GM12878 (cell line): ENCODE results near the gene TEX10. TPM values are rescaled to one million over a fixed set of nuclear protein-coding genes. Genes with fewer than 3 reads are reported as not detected.

ENCODE experiments used
- ATAC-seq: fragments of 200-7000 bp; cut with Tn5 transposase; 3 replicates; pipeline ENCODE4 v1.9.1; 2020; ENCODE audit warnings: mild to moderate bottlenecking, moderate library complexity
- BruUV-seq: library from RNA; stranded (reverse); fragments of 400-500 nt; replicated peaks from 2 replicates; lab custom pipeline; 2021; lab: Mats Ljungman, UMichigan
- CTCF ChIA-PET: fragments of 300-600 bp; sonication (Branson Sonifier 250); formaldehyde crosslinking; extraction: SDS; loops from one replicate; lab custom pipeline; 2021; ENCODE audit warnings: inconsistent platforms; lab: Yijun Ruan, JAX
- POLR2A ChIA-PET: fragments of 350-600 bp; formaldehyde crosslinking; extraction: SDS; loops from one replicate; lab custom pipeline; 2021; ENCODE audit warnings: inconsistent platforms; lab: Charles Lee
- RAD21 ChIA-PET: fragments of 300-600 bp; sonication (Branson Sonifier 250); formaldehyde crosslinking; loops from one replicate; lab custom pipeline; 2023; ENCODE audit warnings: antibody characterized with exemption; ENCODE audit not compliant: unreplicated experiment; lab: Charles Lee
- SMC1A ChIA-PET: fragments of 300-600 bp; sonication (Branson Sonifier 250); formaldehyde crosslinking; loops from one replicate; lab custom pipeline; 2023; ENCODE audit not compliant: unreplicated experiment, uncharacterized antibody; lab: Charles Lee
- DNase-seq: peaks from one replicate; pipeline ENCODE4 v3.0.0-alpha.2; 2011; ENCODE audit warnings: low read depth, low spot score
- FAIRE-seq: peaks from 3 replicates; lab custom pipeline; 2011; peaks lifted over from hg19 to GRCh38; lab: Jason Lieb, UNC
- H2AFZ ChIP-seq: 2 replicates; pipeline ENCODE4 v1.6.0; 2011; ENCODE audit warnings: low read depth, low read length, control low read depth; ENCODE audit not compliant: control insufficient read depth
- H3K27ac ChIP-seq: 2 replicates; pipeline ENCODE4 v1.5.1; 2011; ENCODE audit warnings: control low read depth; ENCODE audit not compliant: control insufficient read depth, insufficient read depth
- H3K27me3 ChIP-seq, 2 experiments: replicated peaks in 1 of 2; 2 replicates each; pipeline versions ENCODE4 v1.6.0 to v1.6.1; 2011; ENCODE audit warnings: low read length in 1 of 2; ENCODE audit not compliant: control insufficient read depth in 2 of 2, insufficient read depth in 2 of 2
- H3K36me3 ChIP-seq, 2 experiments: 2 replicates each; pipeline ENCODE4 v1.5.1; 2011; ENCODE audit warnings: low read length in 1 of 2; ENCODE audit not compliant: control insufficient read depth in 2 of 2, insufficient read depth in 2 of 2
- H3K4me1 ChIP-seq: 2 replicates; pipeline ENCODE4 v1.6.1; 2011; ENCODE audit warnings: mild to moderate bottlenecking, low read length, moderate library complexity, mixed read lengths; ENCODE audit not compliant: control insufficient read depth, insufficient read depth
- H3K4me2 ChIP-seq: 2 replicates; pipeline ENCODE4 v1.6.0; 2011; ENCODE audit warnings: control low read depth; ENCODE audit not compliant: control insufficient read depth, insufficient read depth
- H3K4me3 ChIP-seq: fragments of 200-600 bp; sonication (generic); 2 replicates; pipeline ENCODE4 v1.5.1; 2016
- H3K79me2 ChIP-seq: 2 replicates; pipeline ENCODE4 v1.6.0; 2011; ENCODE audit warnings: low read length; ENCODE audit not compliant: control insufficient read depth, insufficient read depth
- H3K9ac ChIP-seq: 2 replicates; pipeline ENCODE4 v1.8.0; 2011; ENCODE audit warnings: low read length, control low read depth, mixed read lengths; ENCODE audit not compliant: control insufficient read depth, insufficient read depth
- H3K9me3 ChIP-seq: replicated peaks from 3 replicates; pipeline ENCODE4 v1.5.1; 2011; ENCODE audit warnings: mild to moderate bottlenecking, low read length; ENCODE audit not compliant: control insufficient read depth, insufficient read depth
- H4K20me1 ChIP-seq: 2 replicates; pipeline ENCODE4 v1.6.0; 2011; ENCODE audit not compliant: control insufficient read depth, insufficient read depth
- ASH2L ChIP-seq: fragments of 300-600, 200-600 bp; sonication (generic); IDR thresholded peaks from 2 replicates; pipeline ENCODE4 v1.6.1; 2017; ENCODE audit warnings: low read depth, mild to moderate bottlenecking, borderline replicate concordance
- BRCA1 ChIP-seq: IDR thresholded peaks from 2 replicates; pipeline ENCODE4 v1.6.1; 2011; ENCODE audit warnings: low read depth, low read length, improper control_type of control experiment
- CTCF ChIP-seq, 3 experiments: IDR thresholded peaks in 2 of 3; conservative IDR thresholded peaks in 1 of 3; 2 replicates each; pipeline ENCODE4 v1.5.1; 2011; ENCODE audit warnings: low read depth in 3 of 3, low read length in 3 of 3, mild to moderate bottlenecking in 3 of 3, control low read depth in 2 of 3, moderate library complexity in 2 of 3, inconsistent platforms in 1 of 3, mixed read lengths in 1 of 3; ENCODE audit not compliant: control insufficient read depth in 2 of 3, insufficient read depth in 1 of 3; ENCODE audit errors: extremely low read depth in 1 of 3
- DPF2 ChIP-seq: fragments of 450-650 bp; IDR thresholded peaks from 2 replicates; pipeline ENCODE4 v1.6.1; 2017; ENCODE audit warnings: mild to moderate bottlenecking
- EZH2 ChIP-seq: IDR thresholded peaks from 2 replicates; pipeline ENCODE4 v1.6.1; 2012; ENCODE audit warnings: low read depth, mild to moderate bottlenecking, control low read depth, inconsistent platforms, low read length, borderline replicate concordance; ENCODE audit not compliant: control insufficient read depth
- HCFC1 ChIP-seq: fragments of 150-350 bp; IDR thresholded peaks from 2 replicates; pipeline ENCODE4 v1.6.1; 2014; ENCODE audit warnings: low read length
- HDAC6 ChIP-seq: fragments of 200-600 bp; sonication (generic); IDR thresholded peaks from one replicate; pipeline ENCODE4 v1.8.0; 2017; ENCODE audit warnings: antibody characterized with exemption; ENCODE audit not compliant: unreplicated experiment
- MAX ChIP-seq: IDR thresholded peaks from 2 replicates; pipeline ENCODE4 v1.6.1; 2012; ENCODE audit warnings: low read depth, low read length, improper control_type of control experiment
- MYB ChIP-seq: fragments of 150-350 bp; IDR thresholded peaks from 2 replicates; pipeline ENCODE4 v1.6.1; 2014; ENCODE audit warnings: mild to moderate bottlenecking, low read depth, low read length, borderline replicate concordance
- NFXL1 ChIP-seq: fragments of 450-650 bp; IDR thresholded peaks from 2 replicates; pipeline ENCODE4 v1.6.1; 2017; ENCODE audit warnings: antibody characterized with exemption, mild to moderate bottlenecking, borderline replicate concordance
- NR2F1 ChIP-seq: fragments of 450-650 bp; conservative IDR thresholded peaks from 2 replicates; pipeline ENCODE4 v1.6.1; 2017; ENCODE audit warnings: mild to moderate bottlenecking
- NRF1 ChIP-seq: conservative IDR thresholded peaks from 2 replicates; pipeline ENCODE4 v1.6.1; 2011; ENCODE audit warnings: mild to moderate bottlenecking, low read depth, low read length, improper control_type of control experiment
- PML ChIP-seq: IDR thresholded peaks from 2 replicates; pipeline ENCODE4 v1.6.1; 2012; ENCODE audit warnings: low read length, inconsistent platforms
- POLR2AphosphoS5 ChIP-seq: IDR thresholded peaks from 2 replicates; pipeline ENCODE4 v1.6.1; 2011; ENCODE audit warnings: mild to moderate bottlenecking, low read length, inconsistent platforms
- RUNX3 ChIP-seq: IDR thresholded peaks from 2 replicates; pipeline ENCODE4 v1.6.1; 2012; ENCODE audit warnings: low read length, inconsistent platforms
- TARDBP ChIP-seq: IDR thresholded peaks from 2 replicates; pipeline ENCODE4 v1.6.1; 2016; ENCODE audit warnings: borderline replicate concordance
- TBL1XR1 ChIP-seq: IDR thresholded peaks from 2 replicates; pipeline ENCODE4 v1.6.1; 2012; ENCODE audit warnings: low read depth, low read length, improper control_type of control experiment
- ZBTB40 ChIP-seq: fragments of 450-650 bp; IDR thresholded peaks from 2 replicates; pipeline ENCODE4 v1.6.1; 2016; ENCODE audit warnings: mild to moderate bottlenecking, moderate library complexity, borderline replicate concordance
- ZNF217 ChIP-seq: fragments of 450-650 bp; IDR thresholded peaks from 2 replicates; pipeline ENCODE4 v1.6.1; 2017; ENCODE audit warnings: antibody characterized with exemption, mild to moderate bottlenecking
- WGBS: methylation state at CpG from one replicate; pipeline ENCODE4 v1.1.6; 2016; ENCODE audit warnings: low lambda C conversion rate; ENCODE audit not compliant: insufficient replicate concordance, insufficient coverage; ENCODE audit errors: missing lambda C conversion rate; 5-methylcytosine and 5-hydroxymethylcytosine counted together
- in situ Hi-C: fragments of 300-500 bp; cut with MboI; formaldehyde crosslinking; loops from 9 replicates; pipeline ENCODE4 v1.14.3; 2018; ENCODE audit warnings: mixed read lengths
- intact Hi-C: fragments of 100-400 bp; cut with micrococcal nuclease; formaldehyde crosslinking; loops from one replicate; pipeline ENCODE4 v1.14.2; 2022; ENCODE audit not compliant: unreplicated experiment
- polyA plus RNA-seq, 11 experiments: library from polyadenylated mRNA; depleted of rRNA in 4 of 11; unstranded in 6 of 11; stranded (reverse) in 5 of 11; fragments of >200 nt; fragmentation: Nextera tagmentation in 4 of 11; fragmentation: Illumina TruSeq in 1 of 11; extraction: Ambion mirVana in 4 of 11; extraction: Trizol in 1 of 11; gene quantifications; 1 replicate in 1 of 11; 2 replicates in 10 of 11; pipeline versions ENCODE4 v1.2.1 to v1.2.3, GENCODE V29; 2011 to 2016; ENCODE audit warnings: inconsistent platforms in 2 of 11, missing spikeins in 2 of 11, low read depth in 1 of 11
- total RNA-seq, 4 experiments: library from RNA; depleted of rRNA in 3 of 4; stranded (reverse); fragments of >200 nt in 3 of 4; fragmentation: Illumina TruSeq in 1 of 4; extraction: Trizol in 1 of 4; gene quantifications; 2 replicates each; pipeline versions ENCODE4 v1.2.1 to v1.2.3, GENCODE V29; 2013 to 2021

Gene TEX10
- total and polyA plus RNA-seq, 10 of the 15 experiments (the other 5 are each of a cell fraction or from before 2014, with no cell fraction given): 17.4 to 46.6 (median 36.2) TPM

DNA sequence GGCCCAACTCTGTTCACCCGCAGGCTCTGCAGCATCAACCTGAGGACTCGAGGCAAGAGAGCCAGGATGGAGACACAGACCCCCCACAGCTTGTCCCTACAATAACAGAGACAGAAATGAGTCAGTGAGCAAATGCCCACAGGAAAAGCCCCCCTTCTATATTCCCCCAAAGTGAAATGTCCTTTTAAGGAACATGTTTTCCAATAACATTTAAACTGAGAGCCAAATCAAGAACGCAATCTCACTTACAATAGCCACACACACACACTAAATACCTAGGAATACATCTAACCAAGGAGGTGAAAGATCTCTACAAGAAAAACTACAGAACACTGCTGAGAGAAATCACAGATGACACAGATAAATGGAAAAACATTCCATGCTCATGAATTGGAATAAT, 49.0 kb downstream of the TEX10 start (continued):
- no peak for TF ChIP-seq NFXL1
- TF ChIP-seq MYB: no peak
- TF ChIP-seq TBL1XR1: no peak
- TF ChIP-seq ASH2L: no peak

GRCh38 chr9:100298378-100298777, 54.4 kb downstream of the TEX10 start:
- POLR2A ChIA-PET: no interaction called here
- DNase-seq (no peak), ATAC-seq (no peak), FAIRE-seq (no peak)
- BruUV-seq: no TSS peak
- in situ Hi-C loops (no loop called here), intact Hi-C loops (no loop called here)
- Histone ChIP-seq H3K79me2 (no peaks in the 10 kb centered on the region), H3K9me3 (no peaks in the 10 kb centered on the region), H4K20me1 (no peaks in the 10 kb centered on the region), H3K4me3 (no peak overlapping the region), H3K9ac (no peak overlapping the region), H3K27ac (no peak overlapping the region), H2AFZ (no peak overlapping the region), H3K36me3 (peaks cover 16 to 36% of the 10 kb centered on the region in 2 experiments), H3K4me1 (no peaks in the 10 kb centered on the region), H3K4me2 (no peak overlapping the region), H3K27me3 (no peaks in the 10 kb centered on the region)
- SMC1A ChIA-PET: interaction anchor here (0.7 to 1.1 kb wide), 2 partner anchors 13 to 423 kb away, joined by 3 read pairs; no protein-coding TSS in a partner anchor
- CTCF ChIA-PET: interaction anchor here (1.2 kb wide), 1 partner anchor 27 kb away, joined by 4 read pairs; no protein-coding TSS in a partner anchor
- RAD21 ChIA-PET: no interaction called here
- WGBS: 98% methylated on average over 3 of the region's 3 CpGs
- no peak for TF ChIP-seq MYB
- no peak for TF ChIP-seq RUNX3
- no peak for TF ChIP-seq BRCA1
- no peak for TF ChIP-seq ZBTB40
- no peak for TF ChIP-seq EZH2
- TF ChIP-seq HCFC1: no peak
- no peak for TF ChIP-seq POLR2AphosphoS5
- no peak for TF ChIP-seq MAX
- no peak for TF ChIP-seq HDAC6
- TF ChIP-seq PML: no peak
- TF ChIP-seq TARDBP: no peak
- no peak for TF ChIP-seq NRF1
- no peak for TF ChIP-seq CTCF (IDR thresholded peaks at IDR 0.05 in 2 of 3, conservative IDR thresholded peaks at IDR 0.05 in 1 of 3; ENCODE audit: control insufficient read depth in 2 of 3, extremely low read depth in 1 of 3, insufficient read depth in 1 of 3, low read depth in 3 of 3, low read length in 3 of 3)
- no peak for TF ChIP-seq NR2F1
- TF ChIP-seq DPF2: no peak
- no peak for TF ChIP-seq ZNF217
